HepG2 (cell line): ENCODE data around the gene CHTF18. TPM values are rescaled to one million over a fixed set of nuclear protein-coding genes. Genes with fewer than 3 reads are reported as not detected.

ENCODE experiments used
- CBFB ChIP-seq: sonication (generic); formaldehyde crosslinking; IDR thresholded peaks from 2 replicates; pipeline ENCODE4 v1.4.0; 2020; ENCODE audit warnings: missing genetic modification reagents
- CBX5 ChIP-seq: sonication (generic); formaldehyde crosslinking; IDR thresholded peaks from 2 replicates; pipeline ENCODE4 v1.4.0; 2020; ENCODE audit warnings: missing genetic modification reagents, borderline replicate concordance
- ETV5 ChIP-seq: IDR thresholded peaks from 2 replicates; pipeline ENCODE4 v1.6.1; 2018; ENCODE audit warnings: missing biosample characterization, missing genetic modification reagents, inconsistent platforms, borderline replicate concordance
- FOXO1 ChIP-seq: sonication (generic); formaldehyde crosslinking; IDR thresholded peaks from 2 replicates; pipeline ENCODE4 v1.4.0; 2020; ENCODE audit warnings: missing genetic modification reagents
- GABPB1 ChIP-seq: IDR thresholded peaks from 2 replicates; pipeline ENCODE4 v1.6.1; 2016; ENCODE audit warnings: mild to moderate bottlenecking, missing genetic modification reagents, moderate library complexity, missing compliant biosample characterization
- HNF4A ChIP-seq: sonication (generic); formaldehyde crosslinking; IDR thresholded peaks from 2 replicates; pipeline ENCODE4 v1.4.0; 2020; ENCODE audit warnings: missing genetic modification reagents
- HNF4G ChIP-seq, 2 experiments: sonication (generic) in 1 of 2; formaldehyde crosslinking in 1 of 2; IDR thresholded peaks; 2 replicates each; pipeline versions ENCODE4 v1.4.0 to v1.6.1; 2011 to 2020; ENCODE audit warnings: borderline replicate concordance in 2 of 2, low read depth in 2 of 2, mild to moderate bottlenecking in 2 of 2, low read length in 1 of 2, missing genetic modification reagents in 1 of 2, moderate library complexity in 1 of 2
- HOXA5 ChIP-seq: sonication (generic); formaldehyde crosslinking; IDR thresholded peaks from 2 replicates; pipeline ENCODE4 v1.4.0; 2020; ENCODE audit warnings: missing genetic modification reagents
- KDM2A ChIP-seq: sonication (generic); formaldehyde crosslinking; IDR thresholded peaks from 2 replicates; pipeline ENCODE4 v1.4.0; 2020; ENCODE audit warnings: low read depth, missing genetic modification reagents, borderline replicate concordance
- KDM3A ChIP-seq: IDR thresholded peaks from 2 replicates; pipeline ENCODE4 v1.6.1; 2018; ENCODE audit warnings: low read depth, missing compliant biosample characterization
- MXD1 ChIP-seq: sonication (generic); formaldehyde crosslinking; IDR thresholded peaks from 2 replicates; pipeline ENCODE4 v1.4.0; 2020; ENCODE audit warnings: mild to moderate bottlenecking, missing genetic modification reagents
- NR3C1 ChIP-seq: sonication (generic); formaldehyde crosslinking; IDR thresholded peaks from 2 replicates; pipeline ENCODE4 v1.4.0; 2020; ENCODE audit warnings: missing genetic modification reagents
- RBM22 ChIP-seq: fragments of 200-400 bp; formaldehyde crosslinking; optimal IDR thresholded peaks from 2 replicates; pipeline ENCODE3; 2017; ENCODE audit warnings: mild to moderate bottlenecking, low read length, moderate library complexity
- SKIL ChIP-seq: sonication (generic); formaldehyde crosslinking; IDR thresholded peaks from 2 replicates; pipeline ENCODE4 v1.8.0; 2022; ENCODE audit warnings: missing genetic modification reagents, mild to moderate bottlenecking, moderate library complexity, borderline replicate concordance
- SMARCC2 ChIP-seq: fragments of 450-650 bp; IDR thresholded peaks from 2 replicates; pipeline ENCODE4 v1.6.1; 2017; ENCODE audit warnings: antibody characterized with exemption, mild to moderate bottlenecking
- SMC3 ChIP-seq: IDR thresholded peaks from 2 replicates; pipeline ENCODE4 v1.6.1; 2011; ENCODE audit warnings: low read length, improper control_type of control experiment
- SP140L ChIP-seq: sonication (generic); formaldehyde crosslinking; IDR thresholded peaks from 2 replicates; pipeline ENCODE4 v1.4.0; 2020; ENCODE audit warnings: missing genetic modification reagents, borderline replicate concordance
- SP2 ChIP-seq: sonication (generic); formaldehyde crosslinking; IDR thresholded peaks from 2 replicates; pipeline ENCODE4 v1.5.1; 2020; ENCODE audit warnings: mild to moderate bottlenecking, missing genetic modification reagents
- SRSF4 ChIP-seq: fragments of 200-400 bp; formaldehyde crosslinking; IDR thresholded peaks from one replicate; pipeline ENCODE4 v1.6.1; 2018; ENCODE audit warnings: mild to moderate bottlenecking, low read depth, low read length, moderate library complexity; ENCODE audit not compliant: poor library complexity, severe bottlenecking
- STAG1 ChIP-seq: sonication (generic); formaldehyde crosslinking; IDR thresholded peaks from 2 replicates; pipeline ENCODE4 v1.4.0; 2020; ENCODE audit warnings: missing genetic modification reagents
- ZKSCAN5 ChIP-seq: sonication (generic); formaldehyde crosslinking; IDR thresholded peaks from 2 replicates; pipeline ENCODE4 v1.5.1; 2020; ENCODE audit warnings: mild to moderate bottlenecking, missing genetic modification reagents
- ZMYM4 ChIP-seq: sonication (generic); formaldehyde crosslinking; IDR thresholded peaks from 2 replicates; pipeline ENCODE4 v1.8.1; 2023; ENCODE audit warnings: mild to moderate bottlenecking, missing genetic modification reagents
- ZNF451 ChIP-seq: sonication (generic); formaldehyde crosslinking; IDR thresholded peaks from 2 replicates; pipeline ENCODE4 v1.5.0; 2020; ENCODE audit warnings: mild to moderate bottlenecking, missing genetic modification reagents
- ZNF496 ChIP-seq: sonication (generic); formaldehyde crosslinking; IDR thresholded peaks from 2 replicates; pipeline ENCODE4 v1.8.1; 2023; ENCODE audit warnings: mild to moderate bottlenecking, moderate library complexity, missing genetic modification reagents; ENCODE audit not compliant: insufficient replicate concordance
- ZNF562 ChIP-seq: sonication (generic); formaldehyde crosslinking; IDR thresholded peaks from 2 replicates; pipeline ENCODE4 v1.8.0; 2022; ENCODE audit warnings: missing genetic modification reagents, borderline replicate concordance
- ZNF749 ChIP-seq: sonication (generic); formaldehyde crosslinking; IDR thresholded peaks from 2 replicates; pipeline ENCODE4 v1.8.0; 2022; ENCODE audit warnings: mild to moderate bottlenecking, missing genetic modification reagents, moderate library complexity, borderline replicate concordance
- polyA plus RNA-seq, 8 experiments: library from polyadenylated mRNA; depleted of rRNA in 3 of 8; stranded (reverse) in 7 of 8; unstranded in 1 of 8; fragments of >200 nt; fragmentation: Illumina TruSeq in 4 of 8; extraction: Trizol in 4 of 8; gene quantifications; 2 replicates each; pipeline versions ENCODE4 v1.2.1 to v1.2.3, GENCODE V29; 2011 to 2016; ENCODE audit warnings: low read depth in 4 of 8, missing spikeins in 1 of 8, mixed read lengths in 1 of 8; ENCODE audit not compliant: insufficient read depth in 1 of 8
- total RNA-seq, 5 experiments: library from RNA; depleted of rRNA; stranded (reverse); fragments of >200 nt; fragmentation: Illumina TruSeq; extraction: Trizol; gene quantifications; 2 replicates each; pipeline ENCODE4 v1.2.3, GENCODE V29; 2016; ENCODE audit warnings: low read depth in 1 of 5
- TF ChIP-seq, protein P1 (sequence below): sonication (generic); formaldehyde crosslinking; IDR thresholded peaks from 2 replicates; pipeline ENCODE4 v1.5.0; 2020; ENCODE audit warnings: mild to moderate bottlenecking, missing genetic modification reagents, moderate library complexity

The CHTF18 gene
- total and polyA plus RNA-seq, 2 of the 13 experiments (the other 11 are each of a cell fraction or from before 2014, with no cell fraction given), result 8.6 to 22.9 TPM

GRCh38 chr16:813204-813915 lies 24.9 kb downstream of the CHTF18 start (continued):
- TF ChIP-seq ZNF496 (no peak), SP140L (CRISPR knock-in tag) (no peak), HOXA5 (no peak), ZNF749 (no peak), SMARCC2 (no peak), ZMYM4 (CRISPR knock-in tag) (no peak), HNF4G (IDR thresholded peaks at IDR 0.05; ENCODE audit: borderline replicate concordance, low read depth, low read length) (no peak), HNF4G (CRISPR knock-in tag; IDR thresholded peaks at IDR 0.05; ENCODE audit: borderline replicate concordance, low read depth) (no peak), NR3C1 (CRISPR knock-in tag) (no peak), RBM22 (no peak), MXD1 (CRISPR knock-in tag) (no peak), FOXO1 (CRISPR knock-in tag) (0 out of 2 replicates have a peak, but pooled peaks have one; percentile 10), SP2 (CRISPR knock-in tag) (no peak), GABPB1 (CRISPR knock-in tag) (peak; percentile 49; the same call in 1 of the 2 replicates), SRSF4 (no peak), ZKSCAN5 (no peak), SMC3 (peak; percentile 36; the same call in 1 of the 2 replicates), ZNF562 (CRISPR knock-in tag) (no peak), SKIL (CRISPR knock-in tag) (no peak), HNF4A (CRISPR knock-in tag) (no peak), CBFB (CRISPR knock-in tag) (0 out of 2 replicates have a peak, but pooled peaks have one; percentile 23), KDM3A (CRISPR knock-in tag) (0 out of 2 replicates have a peak, but pooled peaks have one; percentile 13), ZNF451 (no peak), CBX5 (CRISPR knock-in tag) (no peak), ETV5 (CRISPR knock-in tag) (peak; percentile 47; the same call in 1 of the 2 replicates), KDM2A (CRISPR knock-in tag) (peak; percentile 56; the same call in 1 of the 2 replicates), STAG1 (CRISPR knock-in tag) (peak; percentile 97)
- TF ChIP-seq, protein P1, sequence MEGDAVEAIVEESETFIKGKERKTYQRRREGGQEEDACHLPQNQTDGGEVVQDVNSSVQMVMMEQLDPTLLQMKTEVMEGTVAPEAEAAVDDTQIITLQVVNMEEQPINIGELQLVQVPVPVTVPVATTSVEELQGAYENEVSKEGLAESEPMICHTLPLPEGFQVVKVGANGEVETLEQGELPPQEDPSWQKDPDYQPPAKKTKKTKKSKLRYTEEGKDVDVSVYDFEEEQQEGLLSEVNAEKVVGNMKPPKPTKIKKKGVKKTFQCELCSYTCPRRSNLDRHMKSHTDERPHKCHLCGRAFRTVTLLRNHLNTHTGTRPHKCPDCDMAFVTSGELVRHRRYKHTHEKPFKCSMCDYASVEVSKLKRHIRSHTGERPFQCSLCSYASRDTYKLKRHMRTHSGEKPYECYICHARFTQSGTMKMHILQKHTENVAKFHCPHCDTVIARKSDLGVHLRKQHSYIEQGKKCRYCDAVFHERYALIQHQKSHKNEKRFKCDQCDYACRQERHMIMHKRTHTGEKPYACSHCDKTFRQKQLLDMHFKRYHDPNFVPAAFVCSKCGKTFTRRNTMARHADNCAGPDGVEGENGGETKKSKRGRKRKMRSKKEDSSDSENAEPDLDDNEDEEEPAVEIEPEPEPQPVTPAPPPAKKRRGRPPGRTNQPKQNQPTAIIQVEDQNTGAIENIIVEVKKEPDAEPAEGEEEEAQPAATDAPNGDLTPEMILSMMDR (CRISPR knock-in tag), result peak; percentile 88
